ENCODE data around the gene SCFD1.
"Not testable (repeated sequence)": the region's sequence is repeated elsewhere in the genome, so short reads cannot be mapped to it uniquely, and the experiment has no call there.

SCFD1 gene

DNA sequence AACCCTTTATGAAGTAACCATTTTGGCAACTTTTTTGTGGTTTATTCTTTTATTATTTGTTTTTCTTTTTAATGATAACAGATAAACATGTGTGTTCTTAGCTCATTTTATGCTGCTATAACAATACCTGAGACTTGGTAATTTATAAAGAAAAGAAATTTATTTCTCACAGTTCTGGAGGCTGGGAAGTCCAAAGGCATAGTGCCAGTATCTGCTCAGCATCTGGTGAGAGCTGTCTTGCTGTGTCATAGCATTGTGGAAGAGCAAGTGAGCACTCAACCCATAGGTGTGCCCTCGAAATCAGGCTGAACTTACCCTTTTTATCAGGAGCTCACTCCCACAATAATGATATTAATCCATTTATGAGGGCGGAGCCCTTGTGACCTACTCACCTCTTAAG is 8.0 kb upstream of the SCFD1 start:
- DNase-seq, result no peak

DNA sequence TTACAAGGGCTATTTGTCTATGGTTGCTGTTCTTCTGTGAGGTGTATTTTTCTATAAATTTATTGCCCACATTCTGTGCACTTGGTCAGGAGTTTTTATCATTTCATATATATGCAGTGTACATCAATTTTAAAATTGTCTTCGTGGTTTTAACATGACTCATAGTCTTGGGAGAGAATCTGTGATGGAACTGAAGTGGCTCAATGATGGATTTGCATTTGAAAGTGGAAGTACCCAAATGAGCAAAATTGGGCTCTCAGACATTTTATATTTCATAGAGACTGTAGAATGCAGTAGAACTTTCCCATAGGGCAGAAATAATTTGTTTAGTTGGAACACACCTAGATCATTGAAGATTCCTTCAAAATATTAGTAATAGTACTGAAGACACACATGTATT is 1.9 kb upstream of the SCFD1 start:
- no peak for DNase-seq

DNA sequence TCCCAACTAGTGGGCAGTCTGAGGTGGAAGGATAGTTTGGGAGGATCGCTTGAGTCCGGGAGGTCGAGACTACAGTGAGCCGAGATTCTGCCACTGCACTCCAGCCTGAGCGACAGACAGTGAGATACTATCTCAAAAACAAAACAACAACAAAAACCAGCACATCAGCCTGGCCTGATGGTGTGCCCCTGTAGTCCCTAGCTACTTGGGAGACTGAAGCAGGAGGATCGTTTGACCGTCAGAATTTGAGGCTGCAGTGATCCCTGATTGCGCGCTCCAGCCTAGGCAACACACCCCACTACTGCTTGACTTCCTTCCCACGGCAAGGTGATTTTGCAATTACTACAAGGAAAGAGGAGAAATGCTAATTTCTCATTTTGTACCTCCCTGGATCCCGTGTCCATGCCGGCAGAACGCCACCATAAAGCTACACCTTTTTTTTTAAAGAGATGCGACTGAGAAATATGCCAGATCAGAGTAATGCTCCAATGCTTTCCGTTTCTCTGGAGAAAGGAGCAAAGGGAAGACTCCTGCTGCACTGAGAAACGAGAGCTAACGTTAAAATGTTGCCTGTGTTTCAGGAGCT is 672 bp upstream of the SCFD1 start:
- peak; percentile 16 for DNase-seq

DNA sequence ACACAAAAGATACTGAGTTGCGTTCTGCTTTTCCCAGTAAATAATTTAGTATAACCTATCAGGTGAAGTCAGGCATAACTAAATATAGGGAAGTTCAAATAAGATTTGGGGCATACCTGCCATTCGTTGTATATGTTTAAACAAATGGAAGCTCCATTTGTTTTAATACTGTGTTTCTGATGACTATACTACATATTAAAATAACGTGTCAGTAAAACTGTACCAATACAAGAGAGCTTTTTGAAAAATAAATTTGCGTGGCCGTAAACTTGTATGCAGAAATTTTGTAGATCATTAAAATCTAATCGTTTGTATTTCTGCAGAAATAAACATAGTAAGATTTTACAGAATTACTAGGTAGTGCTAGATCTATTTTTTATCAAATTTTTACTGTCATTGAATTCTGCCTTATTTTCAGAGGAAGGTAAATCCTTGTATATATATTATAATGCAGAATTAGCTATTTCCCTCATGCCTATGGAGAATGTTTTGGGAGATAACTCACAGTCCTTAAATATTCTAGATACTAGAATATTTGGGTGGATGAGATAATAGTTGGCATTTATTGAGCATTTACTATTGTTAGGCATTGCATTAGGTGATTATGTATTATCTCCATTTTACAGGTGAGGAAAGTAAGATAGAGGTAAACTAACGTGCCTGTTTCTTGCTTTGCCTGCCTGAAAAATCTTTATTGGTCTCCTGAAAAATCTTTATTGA is 1.5 kb downstream of the SCFD1 start:
- DNase-seq, result no peak

DNA sequence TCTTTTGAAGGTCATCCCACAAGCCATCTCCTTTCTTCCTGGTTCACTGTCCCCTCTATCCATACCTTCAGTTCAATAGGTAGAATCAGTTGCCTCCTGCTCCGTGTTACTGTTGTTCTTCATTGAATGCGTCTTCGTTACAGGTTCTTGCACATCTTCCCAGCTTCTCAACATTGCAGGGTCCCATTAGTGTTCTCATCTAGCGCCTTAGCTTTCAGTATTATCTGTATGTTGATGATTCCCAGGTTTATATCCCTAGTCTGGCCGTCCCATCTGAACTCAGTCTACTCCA is 2.0 kb downstream of the SCFD1 start:
- DNase-seq, result no peak

DNA sequence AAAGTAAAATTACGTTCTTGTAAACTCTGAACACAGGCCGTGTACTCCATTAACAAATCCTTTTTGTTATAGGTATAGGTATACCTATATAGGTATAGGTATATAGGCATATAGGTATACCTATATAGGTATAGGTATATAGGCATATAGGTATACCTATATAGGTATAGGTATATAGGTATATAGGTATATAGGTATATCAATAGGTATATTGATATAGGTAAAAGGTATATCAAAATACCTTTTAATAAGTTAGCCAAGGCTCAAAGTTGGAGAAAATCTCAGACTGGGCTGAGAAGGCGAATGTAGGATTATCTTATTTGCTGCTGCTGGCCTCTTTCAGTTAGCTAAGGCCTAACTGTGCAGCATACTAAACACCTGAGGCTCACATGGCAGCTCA is 3.4 kb downstream of the SCFD1 start:
- no peak for DNase-seq

DNA sequence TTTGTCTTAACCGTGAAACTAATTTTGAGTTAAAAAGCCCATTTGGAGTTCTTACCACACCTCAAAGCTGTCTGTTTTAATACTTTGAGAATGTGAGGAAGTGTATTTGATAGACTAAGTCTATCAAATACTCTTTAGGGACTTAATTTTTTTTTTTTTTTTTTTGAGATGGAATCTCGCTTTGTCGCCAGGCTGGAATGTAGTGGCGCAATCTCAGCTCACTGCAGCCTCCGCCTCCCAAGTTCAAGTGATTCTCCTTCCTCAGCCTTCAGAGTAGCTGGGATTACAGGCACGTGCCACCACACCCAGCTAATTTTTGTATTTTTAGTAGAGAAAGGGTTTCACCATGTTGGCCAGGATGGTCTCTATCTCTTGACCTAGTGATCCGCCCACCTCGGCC is 7.3 kb downstream of the SCFD1 start:
- DNase-seq, result not testable (repeated sequence)

DNA sequence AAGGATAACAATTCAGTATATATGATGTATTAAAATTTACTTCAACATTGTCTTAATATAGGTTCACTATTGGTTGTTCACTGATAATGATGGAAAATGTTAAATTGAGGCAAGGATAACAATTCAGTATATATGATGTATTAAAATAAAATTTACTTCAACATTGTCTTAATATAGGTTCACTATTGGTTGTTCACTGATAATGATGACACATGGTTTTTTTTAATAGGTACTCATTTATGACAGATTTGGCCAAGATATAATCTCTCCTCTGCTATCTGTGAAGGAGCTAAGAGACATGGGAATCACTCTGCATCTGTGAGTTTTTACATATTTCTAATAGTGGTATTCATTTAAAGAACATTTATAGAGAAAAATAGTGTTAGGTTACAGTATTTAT is 8.1 kb downstream of the SCFD1 start:
- no peak for DNase-seq

DNA sequence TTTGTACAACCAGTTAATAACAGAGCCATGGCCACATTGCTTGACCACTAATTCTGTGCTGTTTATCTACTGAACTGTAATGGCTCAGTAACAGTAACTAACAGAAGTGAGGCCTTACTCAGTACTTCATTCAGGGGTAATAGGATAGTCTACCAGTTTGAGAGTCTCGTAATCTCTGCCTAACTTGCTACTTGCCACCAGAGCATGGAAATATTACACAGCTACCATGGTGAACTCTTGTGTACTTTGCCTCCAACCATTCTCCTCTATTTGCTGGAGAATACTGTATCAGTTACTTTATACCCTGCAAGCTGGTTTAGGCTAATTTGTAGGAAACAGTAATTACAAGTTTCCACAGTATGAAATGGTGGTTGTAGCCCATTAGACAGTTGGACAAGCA is 10.6 kb downstream of the SCFD1 start:
- no peak for DNase-seq

DNA sequence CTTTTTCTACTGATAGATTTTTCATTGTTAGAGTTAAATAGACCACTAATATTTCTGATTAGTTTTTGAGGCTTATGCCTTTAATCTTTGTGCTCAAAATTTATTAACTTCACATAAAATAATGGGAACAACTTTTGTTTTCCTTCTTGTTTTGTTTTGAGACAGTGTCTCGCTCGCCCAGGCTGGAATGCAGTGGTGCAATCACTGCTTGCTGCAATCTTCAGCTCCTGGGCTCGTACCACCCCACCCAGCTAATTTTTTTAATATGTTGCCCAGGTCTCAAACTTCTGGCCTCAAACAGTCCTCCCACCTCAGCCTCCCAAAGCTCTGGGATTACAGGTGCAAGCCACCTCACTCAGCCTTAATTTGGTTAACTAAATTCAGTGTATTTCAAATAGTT is 16.8 kb downstream of the SCFD1 start:
- no peak for DNase-seq

DNA sequence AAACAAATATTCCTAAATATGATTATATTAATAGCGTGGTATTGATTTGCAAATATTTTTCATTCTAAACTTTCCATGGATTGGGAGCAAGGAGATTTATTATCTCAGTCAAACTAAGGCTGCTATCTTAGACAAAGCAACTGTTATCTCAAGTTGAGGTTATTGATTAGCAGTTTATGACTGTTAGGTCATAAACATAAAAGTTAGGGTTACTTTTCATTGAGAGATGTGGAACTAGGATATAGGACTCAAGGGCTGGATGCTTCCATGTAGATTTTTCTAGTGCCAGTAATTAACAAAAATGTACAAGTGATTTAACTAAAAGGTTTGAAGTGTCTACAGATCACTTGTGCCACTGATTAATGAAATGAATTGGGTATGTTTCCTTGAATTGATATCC is 19.1 kb downstream of the SCFD1 start:
- no peak for DNase-seq

DNA sequence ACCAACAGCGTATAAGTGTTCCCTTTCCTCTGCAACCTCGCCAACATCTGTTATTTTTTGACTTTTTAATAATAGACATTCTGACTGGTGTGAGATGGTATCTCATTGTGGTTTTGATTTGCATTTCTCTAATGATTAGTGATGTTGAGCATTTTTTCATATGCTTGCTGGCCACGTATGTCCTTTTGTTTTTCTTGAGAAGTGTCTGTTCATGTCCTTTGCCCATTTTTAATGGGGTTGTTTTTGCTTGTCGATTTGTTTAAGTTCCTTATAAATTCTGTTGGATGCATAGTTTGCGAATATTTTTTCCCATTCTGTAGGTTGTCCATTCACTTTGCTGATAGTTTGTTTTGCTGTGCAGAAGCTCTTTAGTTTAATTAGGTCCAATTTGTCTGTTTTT is 22.3 kb downstream of the SCFD1 start:
- DNase-seq, result not testable (repeated sequence)

DNA sequence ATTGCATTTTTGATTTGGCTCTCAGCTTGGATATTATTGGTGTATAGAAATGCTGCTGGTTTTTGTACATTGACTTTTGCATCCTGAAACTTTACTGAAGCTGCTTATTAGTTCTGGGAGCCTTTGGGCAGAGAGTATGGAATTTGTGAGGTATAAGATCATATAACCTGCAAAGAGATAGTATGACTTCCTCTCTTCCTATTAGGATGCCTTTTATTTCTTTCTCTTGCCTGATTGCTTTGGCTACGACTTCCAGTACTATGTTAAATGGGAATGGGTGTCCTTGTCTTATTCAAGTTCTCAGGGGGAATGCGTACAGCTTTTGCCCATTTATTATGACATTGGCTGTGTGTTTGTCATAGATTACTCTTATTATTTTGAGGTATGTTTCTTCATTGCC is 23.5 kb downstream of the SCFD1 start:
- DNase-seq, result no peak

DNA sequence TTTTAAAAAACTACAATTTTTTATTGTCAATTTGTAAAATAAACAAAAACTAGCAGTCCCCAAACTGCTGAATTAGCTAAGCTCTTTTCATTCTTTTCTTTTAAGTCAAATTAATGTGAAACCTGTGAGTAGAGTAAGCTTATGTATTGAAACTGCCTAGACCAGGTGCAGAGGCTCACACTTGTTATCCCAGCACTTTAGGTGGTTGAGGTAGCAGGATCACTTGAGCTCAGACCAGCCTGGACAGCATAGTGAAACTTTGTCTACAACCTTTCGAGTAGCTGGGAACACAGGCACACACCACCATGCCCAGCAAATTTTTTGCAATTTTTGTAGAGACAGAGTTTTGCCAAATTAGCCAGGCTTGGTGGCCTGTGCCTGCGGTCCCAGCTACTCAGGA is 26.4 kb downstream of the SCFD1 start:
- no peak for DNase-seq

DNA sequence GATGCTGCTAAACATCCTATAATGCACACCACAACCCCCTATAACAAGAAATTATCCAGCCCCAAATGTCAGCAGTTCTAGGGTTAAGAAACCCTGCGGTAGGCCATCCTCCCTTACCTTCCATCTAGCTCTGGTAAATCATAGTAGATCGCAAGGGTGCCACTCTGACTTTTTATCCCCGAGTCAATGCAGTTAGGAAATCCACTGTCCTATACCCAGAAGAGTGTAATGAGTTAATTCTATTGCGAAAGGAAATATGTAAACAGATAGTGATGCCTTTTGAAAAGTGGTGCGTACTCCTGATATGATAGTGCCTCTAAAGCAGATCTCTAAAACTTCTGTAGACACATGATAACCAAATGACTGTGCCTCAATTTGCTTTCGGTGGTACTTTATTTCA is 29.8 kb downstream of the SCFD1 start:
- no peak for DNase-seq

DNA sequence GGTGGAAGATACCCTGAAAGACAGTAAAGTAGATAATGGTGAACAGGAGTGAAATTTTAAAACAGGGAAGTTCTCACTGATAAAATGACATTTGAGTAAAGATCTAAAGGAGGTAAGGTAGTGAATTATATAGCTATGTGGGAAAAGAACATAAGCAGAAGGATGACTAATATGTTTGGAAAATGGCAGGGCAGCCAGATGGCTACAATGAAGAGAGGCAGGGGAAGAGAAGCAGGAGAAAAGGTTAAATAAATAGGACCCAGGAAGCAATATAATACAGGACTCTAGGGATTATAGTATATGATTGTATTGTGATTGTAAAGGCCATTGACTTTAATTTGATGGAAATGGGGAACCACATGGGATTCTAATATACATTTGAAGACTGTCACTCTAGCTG is 33.0 kb downstream of the SCFD1 start:
- no peak for DNase-seq

DNA sequence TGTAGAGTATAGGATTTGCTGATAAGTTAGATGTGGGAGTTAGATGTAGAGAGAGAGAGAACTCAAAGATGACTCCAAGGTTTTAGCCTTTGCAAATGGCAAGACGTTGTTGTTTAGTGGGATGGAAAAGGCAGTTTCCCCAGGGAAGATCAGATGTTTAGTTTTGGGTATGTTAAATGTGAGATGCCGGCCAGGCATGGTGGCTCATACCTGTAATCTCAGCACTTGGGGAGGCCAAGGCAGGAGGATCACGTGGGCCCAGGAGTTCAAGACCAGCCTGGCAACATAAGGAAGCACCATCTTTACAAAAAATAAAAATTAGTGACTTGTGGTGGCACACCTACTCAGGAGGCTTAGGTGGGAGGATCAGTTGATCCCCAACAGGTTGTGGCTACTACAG is 33.5 kb downstream of the SCFD1 start:
- DNase-seq, result no peak

DNA sequence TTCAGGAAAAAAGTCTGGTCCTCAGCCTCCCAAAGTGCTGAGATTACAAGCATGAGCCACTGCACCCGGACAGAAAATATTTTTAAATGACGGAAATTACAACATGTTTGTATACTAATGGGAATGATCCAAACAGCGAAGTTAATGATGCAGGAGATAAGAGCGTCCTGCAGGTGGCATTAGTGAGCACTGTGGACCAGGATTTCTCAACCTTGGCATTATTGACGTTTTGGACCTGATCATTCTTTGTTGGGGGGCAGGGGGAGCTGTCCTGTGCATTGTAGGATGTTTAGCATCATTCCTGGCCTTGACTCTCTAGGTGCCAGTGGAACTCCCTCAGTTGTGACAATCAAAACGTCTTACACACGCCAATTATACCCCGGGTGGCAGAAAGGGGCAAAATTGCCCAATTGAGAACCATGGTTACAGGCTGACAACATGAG is 34.1 kb downstream of the SCFD1 start:
- peak; percentile 28 for DNase-seq

DNA sequence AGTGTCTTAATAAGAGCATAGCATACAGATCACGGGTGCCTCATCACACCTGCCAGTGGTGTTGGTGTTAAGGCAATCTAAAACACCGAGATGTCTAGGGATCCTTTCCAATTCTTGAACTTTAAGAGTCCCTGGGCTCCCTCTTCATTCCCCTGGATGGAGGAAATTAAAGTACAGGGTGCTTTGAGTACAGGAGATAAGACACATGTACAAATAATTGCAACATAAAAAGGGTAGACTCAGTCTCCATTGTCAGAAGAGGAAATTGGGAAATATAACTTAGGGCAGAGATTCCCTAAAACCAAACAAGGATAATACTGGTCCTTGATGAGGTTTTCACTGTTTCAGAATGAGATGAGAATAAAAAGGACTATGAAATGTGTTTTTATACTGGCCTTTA is 34.9 kb downstream of the SCFD1 start:
- no peak for DNase-seq

DNA sequence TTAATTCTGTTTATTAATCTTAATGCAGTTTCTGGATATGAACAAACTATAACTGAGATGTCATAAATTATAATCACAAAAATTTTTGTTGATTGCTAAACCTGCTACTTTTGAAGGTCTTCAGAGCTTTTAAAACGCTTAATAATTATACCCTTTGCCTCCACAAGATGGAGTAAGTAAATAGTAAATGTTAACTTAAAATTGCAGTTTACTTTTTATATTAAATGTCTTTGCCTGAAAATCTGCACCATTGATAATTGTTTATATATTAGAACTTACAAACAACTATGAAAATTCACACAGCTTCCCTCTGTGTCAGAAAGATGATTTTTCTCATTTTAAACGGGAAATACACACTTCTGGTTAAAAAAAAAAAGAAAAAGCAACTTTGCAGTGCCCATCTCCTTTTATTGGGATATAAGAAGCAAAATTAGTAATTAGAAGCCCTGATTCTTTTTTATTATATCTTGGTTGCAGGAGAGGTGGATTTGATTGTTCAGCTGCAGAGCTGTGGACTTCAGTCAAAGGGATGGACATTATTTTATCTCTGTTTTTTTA is 35.6 kb downstream of the SCFD1 start:
- no peak for DNase-seq

DNA sequence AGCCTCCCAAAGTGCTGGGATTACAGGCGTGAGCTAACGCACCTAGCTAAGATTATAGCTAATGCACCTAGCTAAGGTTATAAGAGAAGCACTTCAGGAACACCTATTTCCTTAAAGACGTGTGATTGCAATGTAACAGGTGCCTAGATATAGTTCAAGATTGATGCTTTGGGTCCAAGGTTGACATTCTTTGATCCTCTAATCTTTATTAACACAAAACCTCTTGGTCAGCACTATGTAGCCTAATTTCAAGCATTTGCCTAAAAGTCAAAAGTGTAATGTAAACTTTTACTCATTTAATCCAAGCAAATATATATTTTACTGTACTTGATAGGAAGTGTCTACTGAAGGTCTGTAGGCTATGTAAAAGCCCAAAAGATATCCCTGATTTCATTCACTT is 36.5 kb downstream of the SCFD1 start:
- no peak for DNase-seq

DNA sequence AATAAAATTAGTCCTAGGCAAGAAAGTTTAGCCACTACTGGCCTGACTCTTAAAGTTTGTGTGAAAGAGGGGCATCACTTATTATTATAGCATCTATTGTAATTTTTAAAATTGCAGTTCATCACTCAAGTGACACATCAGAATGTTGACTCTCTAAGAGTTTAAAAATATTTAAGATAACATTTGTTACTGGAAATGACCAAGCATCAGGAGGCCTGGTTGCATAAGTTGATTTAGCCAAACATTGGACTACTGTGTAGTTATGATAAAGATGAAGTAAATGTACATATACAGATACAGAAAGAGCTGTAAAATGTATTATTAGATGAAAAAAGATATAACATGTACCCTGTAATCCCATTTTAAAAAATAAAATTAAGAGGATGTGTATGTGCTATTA is 47.5 kb downstream of the SCFD1 start:
- no peak for DNase-seq

DNA sequence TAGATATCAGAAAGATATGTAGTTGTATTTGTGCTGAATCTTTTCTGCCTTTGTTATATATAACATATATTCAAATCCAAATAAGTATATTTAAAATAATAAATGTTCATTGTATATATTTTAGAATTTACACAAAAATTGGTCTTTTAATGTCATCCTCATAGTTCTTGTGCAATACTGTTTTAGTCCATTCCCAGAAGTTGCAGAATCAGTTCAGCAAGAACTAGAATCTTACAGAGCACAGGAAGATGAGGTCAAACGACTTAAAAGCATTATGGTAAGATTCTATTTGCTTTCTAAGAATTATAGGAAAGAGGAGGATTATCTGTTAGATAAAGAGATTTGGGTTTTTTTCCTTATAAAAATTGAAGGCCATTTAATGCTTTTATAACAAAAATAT is 51.0 kb downstream of the SCFD1 start:
- DNase-seq, result no peak

DNA sequence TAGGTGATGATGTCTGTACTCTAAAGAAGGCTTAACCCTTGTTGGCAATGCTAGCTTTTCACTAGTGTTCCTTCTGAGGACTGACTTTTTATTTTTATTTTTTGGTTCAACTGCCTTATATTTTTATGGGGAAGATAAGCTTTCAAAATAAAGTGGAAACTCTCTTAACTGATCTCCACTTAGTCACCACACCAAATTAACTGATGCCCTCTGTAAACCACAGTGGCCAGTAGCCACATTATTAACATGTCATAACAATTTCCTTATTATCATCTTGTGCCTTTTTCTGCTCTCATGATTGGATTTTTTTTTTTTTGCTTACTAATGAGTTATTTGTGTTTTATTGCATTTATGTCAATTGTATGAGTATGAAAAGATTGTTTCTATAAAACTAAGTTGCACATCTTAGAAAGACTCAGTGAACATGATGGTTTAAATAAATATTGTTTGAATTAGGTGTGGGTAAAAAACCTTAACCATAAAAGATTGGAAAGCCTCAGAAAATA is 56.9 kb downstream of the SCFD1 start:
- DNase-seq, result no peak

DNA sequence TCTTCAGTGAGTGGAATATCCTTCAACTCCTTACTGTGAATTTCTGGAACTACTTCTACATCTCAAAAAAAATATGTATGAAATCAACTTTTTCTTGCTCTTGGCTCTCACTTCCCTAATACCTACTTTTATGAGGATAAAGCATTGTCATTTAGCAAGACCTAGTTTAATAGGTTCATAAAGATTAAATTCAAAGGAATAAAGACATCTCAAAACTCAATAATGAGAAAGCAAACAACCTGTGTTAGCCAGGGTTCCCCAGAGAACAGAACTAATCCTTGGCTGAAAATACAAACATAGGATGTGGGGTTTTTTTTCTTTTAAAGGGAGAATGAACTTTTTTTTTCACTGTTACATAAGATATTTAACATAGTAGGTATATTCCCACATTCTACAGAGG is 57.9 kb downstream of the SCFD1 start:
- no peak for DNase-seq

Measured in activated CD4-positive, alpha-beta T cell treated with anti-CD3 and anti-CD28 coated beads for 48 hours (primary cell).